HG03342 (cell line): Measurements from ENCODE around the gene AHSP.
"Not testable (repeated sequence)": the region's sequence is repeated elsewhere in the genome, so short reads cannot be mapped to it uniquely, and the experiment has no call there.

Source experiments
- ATAC-seq: cut with Tn5 transposase; IDR thresholded peaks from one replicate; pipeline ENCODE4 v1.9.1; 2021; ENCODE audit warnings: mild to moderate bottlenecking, moderate library complexity; ENCODE audit not compliant: unreplicated experiment

AHSP gene

GRCh38 chr16:31499928-31500327, 27.8 kb upstream of the AHSP start:
- ATAC-seq, result no peak

- ATAC-seq, result no peak
Measured at GRCh38 chr16:31501226-31501965, 26.3 kb upstream of the AHSP start.

GRCh38 chr16:31501966-31502348, 25.7 kb upstream of the AHSP start:
- ATAC-seq, result no peak

GRCh38 chr16:31502981-31503380, 24.7 kb upstream of the AHSP start:
- ATAC-seq, result no peak

- not testable (repeated sequence) for ATAC-seq
Measured at GRCh38 chr16:31503555-31503954, 24.1 kb upstream of the AHSP start.

- no peak for ATAC-seq
Measured at GRCh38 chr16:31504159-31504558, 23.5 kb upstream of the AHSP start.

GRCh38 chr16:31505483-31505882, 22.2 kb upstream of the AHSP start:
- peak; percentile 50 for ATAC-seq

- peak; percentile 2 for ATAC-seq
Measured at GRCh38 chr16:31507617-31507928, 20.1 kb upstream of the AHSP start.

GRCh38 chr16:31507929-31508705, 19.6 kb upstream of the AHSP start, which contains the start of gene RUSF1:
Gene RUSF1 (minus strand): TSS chr16:31508391. CDS start chr16:31508373, 18 bp downstream.
- ATAC-seq, result peak; percentile 75

GRCh38 chr16:31508706-31509195, 18.9 kb upstream of the AHSP start:
- no peak for ATAC-seq

- no peak for ATAC-seq
Measured at GRCh38 chr16:31513126-31513525, 14.6 kb upstream of the AHSP start.

GRCh38 chr16:31513884-31514283, 13.8 kb upstream of the AHSP start:
- no peak for ATAC-seq

GRCh38 chr16:31517800-31518402, 9.8 kb upstream of the AHSP start:
- ATAC-seq, result no peak

- ATAC-seq, result no peak
Measured at GRCh38 chr16:31519759-31520431, 7.8 kb upstream of the AHSP start.

GRCh38 chr16:31521368-31521767, 6.3 kb upstream of the AHSP start:
- ATAC-seq, result no peak

GRCh38 chr16:31522071-31522470, 5.6 kb upstream of the AHSP start:
- no peak for ATAC-seq

- ATAC-seq, result not testable (repeated sequence)
Measured at GRCh38 chr16:31523768-31524167, 3.9 kb upstream of the AHSP start.

- ATAC-seq, result no peak
Measured at GRCh38 chr16:31525113-31525512, 2.6 kb upstream of the AHSP start.

- no peak for ATAC-seq
Measured at GRCh38 chr16:31528523-31529107, 915 bp downstream of the AHSP start.

- ATAC-seq, result no peak
Measured at GRCh38 chr16:31529108-31529936, 1.6 kb downstream of the AHSP start.
